ENCODE measurements around the gene OR10A7. TPM values are rescaled to one million over a fixed set of nuclear protein-coding genes. Genes with fewer than 3 reads are reported as not detected.

The OR10A7 gene
- polyA plus RNA-seq, 1 of the 3 experiments (the other 2 are of a cell fraction) = not detected

GRCh38 chr12:55258303-55258702, 37.5 kb downstream of the OR10A7 start:
- H3K79me2 ChIP-seq (ENCODE audit: insufficient read depth) = no peaks in the 10 kb centered on the region
- no peak overlapping the region for H3K4me3 ChIP-seq (ENCODE audit: low read depth in 2 of 2, low read length in 1 of 2)
- no peaks in the 10 kb centered on the region for H3K4me1 ChIP-seq (ENCODE audit: control insufficient read depth in 1 of 2, insufficient read depth in 2 of 2, low read depth in 1 of 2, low read length in 1 of 2)
- no peaks in the 10 kb centered on the region for H3K27me3 ChIP-seq (ENCODE audit: insufficient read depth)
- no peaks in the 10 kb centered on the region for H3K9me2 ChIP-seq
- no peak overlapping the region for H3K4me2 ChIP-seq
- no peak overlapping the region for H3K27ac ChIP-seq (ENCODE audit: low read depth in 2 of 2, low read length in 1 of 2)
- no peaks in the 10 kb centered on the region for H3F3A ChIP-seq (replicated peaks; ENCODE audit: insufficient read depth)
- no peak overlapping the region for H2AFZ ChIP-seq (ENCODE audit: low read depth)
- POLR2A ChIA-PET = no interaction called here
- 0% methylated on average over 2 of the region's 2 CpGs for WGBS (ENCODE audit: low lambda C conversion rate)
- H3K9ac ChIP-seq = no peak overlapping the region
- CTCF ChIA-PET = no interaction called here
- TF ChIP-seq RFX5 (IDR thresholded peaks at IDR 0.05; ENCODE audit: low read length) (no peak), SMC3 (IDR thresholded peaks at IDR 0.05; ENCODE audit: low read depth, low read length) (no peak), MEF2A (IDR thresholded peaks at IDR 0.05; ENCODE audit: borderline replicate concordance, low read depth) (no peak), IRF3 (IDR thresholded peaks at IDR 0.05; ENCODE audit: low read depth, low read length) (no peak), EP300 (IDR thresholded peaks at IDR 0.05; ENCODE audit: borderline replicate concordance in 1 of 2, low read depth in 1 of 2, low read length in 1 of 2) (no peak), RCOR1 (IDR thresholded peaks at IDR 0.05; ENCODE audit: low read length) (no peak), FOXJ3 (CRISPR knock-in tag; IDR thresholded peaks at IDR 0.05) (no peak), SIN3A (IDR thresholded peaks at IDR 0.05; ENCODE audit: borderline replicate concordance, low read depth, low read length) (no peak), FOXM1 (IDR thresholded peaks at IDR 0.05; ENCODE audit: low read depth) (no peak), PBX3 (IDR thresholded peaks at IDR 0.05) (no peak), REST (IDR thresholded peaks at IDR 0.05; ENCODE audit: low read depth, low read length) (no peak)
- no peak for DNase-seq
- H4K20me1 ChIP-seq (ENCODE audit: insufficient read depth) = no peaks in the 10 kb centered on the region
- H3K9me3 ChIP-seq = no peaks in the 10 kb centered on the region
- H3K36me3 ChIP-seq (replicated peaks in 1 of 2; ENCODE audit: control insufficient read depth in 1 of 2, insufficient read depth in 2 of 2, low read length in 1 of 2) = no peaks in the 10 kb centered on the region

Other genes with a start within 250 kb of the OR10A7 start
- not detected in 2 replicates for gene TESPA1, start 236.3 kb upstream of the OR10A7 start, polyA plus RNA-seq (2012; rRNA removed)
- gene NEUROD4, start 201.1 kb upstream of the OR10A7 start, polyA plus RNA-seq (2012; rRNA removed) = not detected in 2 replicates
- not detected in 2 replicates for gene OR9K2, start 94.6 kb upstream of the OR10A7 start, polyA plus RNA-seq (2012; rRNA removed)
- gene OR6C74, start 23.6 kb downstream of the OR10A7 start, polyA plus RNA-seq (2012; rRNA removed) = not detected in 2 replicates
- not detected in 2 replicates for gene OR6C6, start 75.5 kb downstream of the OR10A7 start, polyA plus RNA-seq (2012; rRNA removed)
- not detected in 2 replicates for gene OR6C1, start 93.3 kb downstream of the OR10A7 start, polyA plus RNA-seq (2012; rRNA removed)
- gene OR6C3, start 109.7 kb downstream of the OR10A7 start, polyA plus RNA-seq (2012; rRNA removed) = not detected in 2 replicates
- gene OR6C75, start 141.9 kb downstream of the OR10A7 start, polyA plus RNA-seq (2012; rRNA removed) = not detected in 2 replicates
- gene OR6C65, start 179.5 kb downstream of the OR10A7 start, polyA plus RNA-seq (2012; rRNA removed) = not detected in 2 replicates
- not detected in 2 replicates for gene OR6C76, start 205.2 kb downstream of the OR10A7 start, polyA plus RNA-seq (2012; rRNA removed)
- gene OR6C2, start 223.1 kb downstream of the OR10A7 start, polyA plus RNA-seq (2012; rRNA removed) = not detected in 2 replicates
- gene OR6C70, start 249.1 kb downstream of the OR10A7 start, polyA plus RNA-seq (2012; rRNA removed) = not detected in 2 replicates